NCI-H128 (cell line): Measurements from ENCODE around the gene ZNF280A.
"Not testable (repeated sequence)": the region's sequence is repeated elsewhere in the genome, so short reads cannot be mapped to it uniquely, and the experiment has no call there.

Experiments
- DNase-seq: peaks from one replicate; lab custom pipeline; 2025; ENCODE audit not compliant: unreplicated experiment; lab: John Stamatoyannopoulos, UW

The ZNF280A gene

DNA sequence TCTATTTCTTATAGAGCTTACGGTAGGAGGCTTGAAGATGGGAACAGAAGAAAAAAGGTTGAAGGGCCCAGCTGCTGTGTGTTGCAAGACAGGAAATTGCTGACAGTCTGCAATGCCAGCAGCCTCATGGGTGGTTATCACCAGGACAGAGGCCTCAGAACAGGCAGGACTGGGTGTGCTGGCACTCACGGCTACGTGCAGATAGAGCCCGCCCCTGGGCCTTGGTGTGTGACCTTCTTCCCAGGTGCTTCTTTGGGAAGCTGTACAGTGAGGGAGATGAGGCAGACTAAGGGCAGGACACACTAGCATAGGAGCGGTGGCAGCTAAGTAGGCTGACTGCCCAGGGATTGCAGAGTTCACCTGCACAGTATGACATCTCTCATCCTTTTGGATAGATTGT lies 26.4 kb upstream of the ZNF280A start:
- DNase-seq = no peak

DNA sequence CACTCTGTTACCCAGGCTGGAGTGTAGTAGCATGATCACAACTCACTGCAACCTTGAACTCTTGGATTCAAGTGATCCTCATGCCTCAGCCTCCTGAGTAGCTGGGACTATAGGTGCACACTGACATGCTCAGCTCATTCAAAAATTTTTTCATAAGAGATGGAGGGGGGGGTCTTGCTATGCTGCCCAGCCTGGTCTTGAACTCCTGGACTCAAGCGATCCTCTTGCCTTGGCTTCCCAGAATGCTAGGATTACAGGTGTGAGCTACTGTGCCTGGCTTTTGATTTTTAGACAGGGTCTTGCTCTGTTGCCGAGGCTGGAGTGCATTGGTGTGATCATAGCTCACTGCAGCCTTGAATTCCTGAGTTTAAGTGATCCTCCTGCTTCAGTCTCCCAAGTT lies 25.0 kb upstream of the ZNF280A start:
- DNase-seq = no peak

DNA sequence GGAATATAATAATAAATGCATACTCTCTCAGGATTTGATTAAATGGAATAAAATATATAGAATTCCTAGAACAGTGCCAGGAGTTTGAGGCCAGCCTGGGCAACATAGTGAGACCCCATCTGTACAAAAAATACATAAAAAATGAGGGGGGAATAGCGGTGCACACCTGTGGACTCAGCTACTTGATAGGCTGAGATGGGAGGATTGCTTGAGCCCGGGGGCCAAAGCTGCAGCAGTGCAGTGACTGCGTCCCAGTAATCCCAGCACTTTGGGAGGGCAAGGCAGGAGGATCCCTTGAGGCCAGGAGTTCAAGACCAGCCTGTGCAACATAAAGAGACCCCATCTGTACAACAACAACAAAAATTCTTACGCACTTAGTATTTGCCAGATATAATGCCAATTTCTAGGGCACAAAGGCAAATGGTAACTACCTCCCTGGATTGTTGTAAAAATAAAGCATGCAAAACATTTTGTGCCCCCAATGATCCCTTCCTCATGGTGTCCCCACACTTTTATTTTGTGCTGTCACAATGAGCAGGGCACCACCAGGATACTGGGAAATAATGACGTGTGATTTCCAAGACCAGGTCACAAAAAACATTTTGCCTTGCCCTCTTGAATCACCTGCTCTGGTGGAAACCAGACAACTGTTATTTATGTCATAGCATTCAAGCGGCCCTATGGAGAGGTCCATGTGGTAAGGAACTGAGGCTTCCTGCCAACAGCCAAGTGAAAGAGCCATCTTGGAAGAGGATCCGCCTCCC lies 18.3 kb upstream of the ZNF280A start:
- no peak for DNase-seq

- no peak for DNase-seq
Observed at GRCh38 chr22:22536916-22537315, 16.8 kb upstream of the ZNF280A start.

DNA sequence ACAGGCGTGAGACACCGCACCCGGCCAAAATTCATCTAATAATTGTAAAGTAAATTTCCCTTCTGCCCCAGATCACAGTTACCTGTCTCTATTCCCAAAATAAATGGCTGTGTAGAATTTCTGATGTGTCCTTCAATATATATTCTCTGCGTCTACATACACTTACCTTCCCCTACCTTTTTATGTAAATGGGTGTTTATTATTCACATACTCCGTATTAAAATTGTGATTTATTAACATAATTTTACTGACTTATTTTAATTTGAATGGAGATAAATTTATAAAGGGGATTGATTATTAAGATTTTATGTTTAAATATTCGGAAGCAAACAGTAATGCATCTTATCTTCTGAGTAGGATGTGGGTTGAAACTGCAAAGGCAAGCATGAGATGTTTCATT lies 16.4 kb upstream of the ZNF280A start:
- DNase-seq = no peak

DNA sequence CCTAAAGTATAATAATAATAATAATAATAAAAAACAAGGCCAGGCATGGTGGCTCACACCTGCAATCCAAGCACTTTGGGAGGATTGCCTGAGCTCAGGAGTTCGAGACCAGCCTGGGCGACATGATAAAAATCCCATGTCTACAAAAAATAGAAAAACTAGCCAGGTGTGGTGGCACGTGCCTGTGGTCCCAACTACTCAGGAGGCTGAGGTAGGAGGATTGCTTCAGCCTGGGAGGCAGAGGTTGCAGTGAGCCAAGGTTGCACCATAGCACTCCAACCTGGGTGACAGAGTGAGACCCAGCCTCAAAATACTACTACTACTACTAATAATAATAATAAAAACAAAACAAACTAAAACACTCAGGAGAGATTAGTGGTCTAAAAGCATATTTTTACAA lies 15.6 kb upstream of the ZNF280A start:
- no peak for DNase-seq

GRCh38 chr22:22534604-22535415 lies 14.7 kb upstream of the ZNF280A start:
- no peak for DNase-seq

GRCh38 chr22:22533863-22534262 lies 13.8 kb upstream of the ZNF280A start:
- no peak for DNase-seq

DNA sequence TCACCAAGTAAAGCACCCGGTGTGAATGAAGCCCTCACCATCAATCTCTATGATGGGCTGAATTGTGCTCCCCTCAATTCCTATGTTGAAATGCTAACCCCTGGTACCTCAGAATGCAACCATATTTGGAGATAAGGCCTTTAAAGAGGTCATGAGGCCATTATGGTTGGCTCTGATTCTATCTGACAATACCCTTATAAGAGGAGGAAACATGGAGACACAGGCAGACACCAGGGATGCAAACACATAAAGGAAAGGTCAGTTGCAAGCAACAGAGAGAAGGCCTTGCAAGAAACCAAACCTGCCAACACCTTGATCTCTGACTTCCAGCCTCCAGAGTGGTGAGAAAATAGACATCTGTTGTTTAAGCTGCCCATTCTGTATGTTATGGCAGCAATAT lies 13.3 kb upstream of the ZNF280A start:
- no peak for DNase-seq

DNA sequence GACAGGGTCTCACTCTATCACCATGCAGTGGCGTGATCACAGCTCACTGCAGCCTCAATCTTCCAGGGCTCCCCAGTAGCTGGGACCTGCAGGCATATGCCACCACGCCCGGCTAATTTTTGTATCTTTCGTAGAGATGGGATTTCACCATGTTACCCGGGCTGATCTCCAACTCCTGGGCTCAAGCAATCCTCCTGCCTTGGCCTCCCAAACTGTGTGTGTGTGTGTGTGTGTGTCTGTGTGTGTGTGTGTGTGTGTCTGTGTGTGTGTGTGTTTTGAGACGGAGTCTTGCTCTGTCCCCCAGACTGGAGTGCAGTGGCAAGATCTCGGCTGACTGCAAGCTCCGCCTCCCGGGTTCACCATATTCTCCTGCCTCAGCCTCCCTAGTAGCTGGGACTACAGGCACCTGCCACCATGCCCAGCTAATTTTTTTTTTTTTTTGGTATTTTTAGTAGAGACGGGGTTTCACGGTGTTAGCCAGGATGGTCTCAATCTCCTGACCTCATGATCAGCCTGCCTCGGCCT lies 12.5 kb upstream of the ZNF280A start:
- DNase-seq = not testable (repeated sequence)

- DNase-seq = no peak
Observed at GRCh38 chr22:22531770-22532546, 11.9 kb upstream of the ZNF280A start.

DNA sequence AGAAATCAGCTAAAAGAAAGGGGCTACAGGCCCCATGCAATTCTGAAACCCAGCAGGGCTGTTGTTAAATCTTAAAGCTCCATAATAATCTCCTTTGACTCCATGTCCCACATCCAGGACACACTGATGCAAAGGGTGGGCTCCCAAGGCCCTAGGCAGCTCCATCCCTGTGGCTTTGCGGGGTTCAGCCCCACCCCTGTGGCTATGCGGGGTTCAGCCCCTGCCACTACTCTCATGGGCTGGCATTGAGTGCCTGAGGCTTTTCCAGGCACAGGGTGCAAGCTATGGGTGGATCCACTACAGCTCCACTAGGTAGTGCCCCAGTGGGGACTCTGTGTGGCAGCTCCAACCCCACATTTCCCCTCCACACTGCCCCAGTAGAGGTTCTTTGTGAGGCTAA lies 8.7 kb upstream of the ZNF280A start:
- no peak for DNase-seq

DNA sequence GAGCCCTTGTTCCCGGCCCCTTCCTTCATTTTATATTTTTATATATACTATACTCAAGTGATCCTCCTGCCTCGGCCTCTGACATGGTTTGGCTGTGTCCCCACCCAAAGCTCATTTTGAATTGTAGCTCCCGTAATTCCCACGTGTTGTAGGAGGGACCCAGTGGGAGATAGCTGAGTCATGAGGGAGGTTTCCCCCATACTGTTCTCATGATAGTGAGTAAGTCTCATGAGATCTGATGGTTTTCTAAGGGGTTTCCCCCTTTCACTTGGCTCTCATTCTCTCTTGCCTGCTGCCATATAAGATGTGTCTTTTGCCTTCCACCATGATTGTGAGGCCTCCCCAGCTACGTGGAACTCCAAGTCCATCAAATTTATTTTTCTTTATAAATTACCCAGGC lies 7.2 kb upstream of the ZNF280A start:
- DNase-seq = no peak

GRCh38 chr22:22526125-22526912 lies 6.2 kb upstream of the ZNF280A start:
- no peak for DNase-seq

- DNase-seq = no peak
Observed at GRCh38 chr22:22523494-22523893, 3.4 kb upstream of the ZNF280A start.

DNA sequence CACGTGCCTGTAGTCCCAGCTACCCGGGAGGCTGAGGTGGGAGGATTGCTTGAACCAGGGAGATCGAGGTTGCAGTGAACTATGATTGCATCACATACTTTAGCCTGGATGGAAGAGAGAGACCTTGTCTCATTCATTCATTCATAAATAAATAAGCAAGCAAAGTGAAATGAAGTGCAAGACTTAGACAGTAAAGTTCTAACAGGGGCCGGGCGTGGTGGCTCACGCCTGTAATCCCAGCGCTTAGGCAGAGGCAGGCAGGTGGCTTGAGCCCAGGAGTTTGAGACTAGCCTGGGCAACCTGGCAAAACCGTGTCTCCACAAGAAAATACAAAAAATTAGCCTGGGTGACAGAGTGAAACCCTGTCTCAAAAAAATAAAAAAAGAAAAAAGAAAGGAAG lies 1.6 kb upstream of the ZNF280A start:
- DNase-seq = no peak

DNA sequence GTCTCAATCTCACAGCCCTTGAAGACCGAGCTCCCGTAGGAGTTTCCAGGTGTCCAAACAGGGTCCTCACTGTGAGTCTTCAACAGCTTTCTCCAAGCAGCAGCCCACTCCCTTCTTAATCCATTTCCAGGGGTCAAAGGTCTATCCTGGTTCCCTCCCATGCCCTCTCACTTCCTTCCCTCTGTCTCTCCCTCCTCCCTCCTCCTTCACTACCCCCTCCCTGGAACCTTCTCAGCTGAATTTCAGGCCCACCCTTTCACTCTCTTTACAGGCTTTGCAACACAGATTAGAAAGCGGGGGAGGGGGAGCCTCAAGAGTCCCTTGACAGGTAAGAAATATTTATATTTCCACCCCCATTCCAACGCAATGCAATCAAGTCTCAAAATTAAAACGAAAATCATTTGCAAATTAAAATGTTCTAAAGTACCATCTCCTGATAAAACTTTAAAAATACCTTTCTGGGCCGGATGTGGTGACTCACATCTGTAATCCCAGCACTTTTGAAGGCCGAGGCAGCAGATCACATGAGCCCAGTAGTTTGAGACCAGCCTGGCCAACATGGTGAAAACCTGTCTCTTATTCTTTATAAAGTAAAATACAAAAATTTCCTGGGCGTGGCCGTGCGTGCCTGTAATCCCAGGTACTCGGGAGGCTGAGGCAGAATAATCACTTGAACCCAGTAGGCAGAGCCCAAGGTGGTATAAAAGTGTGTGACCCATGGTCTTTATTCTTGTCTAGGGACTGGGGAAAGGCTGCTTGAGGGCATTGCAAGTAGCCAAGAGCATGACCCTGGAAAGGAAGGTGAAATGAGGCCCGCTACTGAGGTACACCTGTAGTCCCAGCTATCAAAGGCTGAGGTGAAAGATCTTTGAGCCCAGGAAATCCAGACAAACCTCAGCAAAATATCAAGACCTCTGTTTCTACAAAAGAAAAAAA lies 865 bp upstream of the ZNF280A start:
- DNase-seq = no peak

- DNase-seq = no peak
Observed at GRCh38 chr22:22519591-22519990, 479 bp downstream of the ZNF280A start.

GRCh38 chr22:22516992-22517391 lies 3.1 kb downstream of the ZNF280A start:
- no peak for DNase-seq

DNA sequence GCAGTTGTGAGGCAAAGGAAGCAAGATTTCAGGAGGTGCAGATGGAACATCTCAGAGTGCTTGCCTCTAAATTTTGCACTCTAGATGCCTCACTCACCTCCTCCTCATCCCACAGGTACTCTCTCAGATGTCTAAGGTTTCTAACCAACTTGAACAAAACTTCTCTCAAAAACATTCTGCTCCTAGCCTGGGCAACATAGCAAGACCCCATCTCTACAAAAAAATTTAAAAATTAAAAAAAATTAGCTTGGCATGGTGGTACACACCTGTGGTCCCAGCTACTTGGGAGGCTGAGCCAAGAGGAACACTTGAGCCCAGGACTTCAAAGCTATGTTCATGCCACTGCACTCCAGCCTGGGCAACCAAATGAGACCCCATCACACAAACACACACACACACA lies 4.2 kb downstream of the ZNF280A start:
- DNase-seq = no peak
